ENCODE results near the gene EPB42.

GRCh38 chr15:43270113-43270665, 49.4 kb upstream of the EPB42 start:
- TF ChIP-seq POLR2AphosphoS5 (IDR thresholded peaks at IDR 0.05; ENCODE audit: low read depth, low read length) (no peak), CTCF (IDR thresholded peaks at IDR 0.05) (no peak)
